IPS DF 4.7 (cell line): Measurements from ENCODE around the gene PLLP.
"Not testable (repeated sequence)": the region's sequence is repeated elsewhere in the genome, so short reads cannot be mapped to it uniquely, and the experiment has no call there.

Experiments
- DNase-seq: peaks from one replicate; pipeline ENCODE4 v3.0.0-alpha.2; 2013; ENCODE audit warnings: low spot score; ENCODE audit errors: extremely low read depth

PLLP gene

DNA sequence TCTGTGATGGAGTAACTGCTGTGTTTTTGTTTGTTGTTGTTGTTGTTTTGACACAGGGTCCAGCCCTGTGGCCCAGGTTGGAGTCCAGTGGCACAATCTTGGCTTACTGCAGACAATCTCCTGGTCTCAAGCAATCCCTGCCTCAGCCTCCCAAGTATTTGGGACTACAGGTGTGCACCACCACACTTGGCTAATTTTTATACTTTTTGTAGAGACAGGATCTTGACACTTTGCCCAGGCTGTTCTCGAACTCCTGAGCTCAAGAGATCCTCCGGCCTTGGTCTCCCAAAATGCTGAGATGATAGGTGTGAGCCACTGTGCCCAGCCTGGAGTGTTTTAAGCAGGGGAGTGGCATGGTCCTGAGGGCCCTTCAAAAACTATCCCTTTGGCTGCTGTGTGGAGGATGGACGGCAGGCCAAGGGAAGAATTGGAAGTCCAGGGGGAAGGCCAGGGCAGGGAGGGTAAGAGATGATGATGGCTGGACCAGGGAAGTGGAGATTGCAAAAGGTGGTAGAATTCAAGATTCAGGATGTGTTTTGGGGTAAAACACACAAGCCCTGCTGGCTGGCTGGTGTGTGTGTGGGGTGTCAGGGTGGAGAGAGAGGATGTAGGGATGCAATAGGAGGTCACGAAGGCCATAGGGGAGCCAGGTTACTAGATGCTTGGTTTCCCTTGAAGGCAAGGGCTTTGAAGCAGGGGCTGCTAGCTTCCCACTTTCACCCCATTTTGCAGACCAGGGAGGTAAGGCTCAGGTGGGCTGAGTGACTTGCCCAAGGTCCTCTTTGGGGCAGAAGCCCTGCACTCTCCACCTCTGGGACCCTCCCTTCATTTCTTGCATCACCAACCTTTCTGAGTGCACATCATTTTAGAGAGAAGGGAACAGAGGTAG is 18.8 kb upstream of the PLLP start:
- DNase-seq: no peak

DNA sequence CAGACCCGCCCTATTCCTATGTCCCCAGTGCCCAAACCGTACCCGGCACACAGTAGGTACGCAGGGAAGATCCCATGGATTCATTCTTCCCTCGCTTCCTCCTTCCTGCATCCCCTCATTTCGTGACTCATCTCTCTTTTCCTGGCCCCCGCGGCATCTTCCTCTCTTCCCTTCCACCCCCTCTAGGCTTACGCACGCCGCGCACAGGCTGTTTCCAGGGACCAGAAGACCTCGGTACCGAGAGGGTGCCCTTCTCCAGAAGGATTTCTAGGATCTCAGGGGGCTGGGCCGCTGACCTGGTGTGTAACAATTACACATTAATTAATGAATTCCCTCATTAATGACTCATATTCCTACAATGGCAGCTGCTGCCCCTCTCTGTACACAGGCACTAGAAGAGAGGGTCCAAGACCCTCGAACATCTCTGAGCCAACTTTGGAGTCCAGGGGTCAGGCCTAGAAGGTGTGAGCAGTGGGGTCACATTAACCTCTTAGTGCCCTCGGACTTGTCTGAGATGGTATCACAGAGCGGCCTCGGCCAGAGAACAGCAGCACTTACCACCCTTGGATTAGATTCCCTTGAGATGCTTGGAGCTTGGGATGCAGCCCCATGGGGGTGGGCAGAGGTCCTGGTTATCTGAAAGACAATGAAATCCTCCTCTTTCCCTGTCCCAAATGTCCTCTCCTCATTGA is 16.8 kb upstream of the PLLP start:
- no peak for DNase-seq

DNA sequence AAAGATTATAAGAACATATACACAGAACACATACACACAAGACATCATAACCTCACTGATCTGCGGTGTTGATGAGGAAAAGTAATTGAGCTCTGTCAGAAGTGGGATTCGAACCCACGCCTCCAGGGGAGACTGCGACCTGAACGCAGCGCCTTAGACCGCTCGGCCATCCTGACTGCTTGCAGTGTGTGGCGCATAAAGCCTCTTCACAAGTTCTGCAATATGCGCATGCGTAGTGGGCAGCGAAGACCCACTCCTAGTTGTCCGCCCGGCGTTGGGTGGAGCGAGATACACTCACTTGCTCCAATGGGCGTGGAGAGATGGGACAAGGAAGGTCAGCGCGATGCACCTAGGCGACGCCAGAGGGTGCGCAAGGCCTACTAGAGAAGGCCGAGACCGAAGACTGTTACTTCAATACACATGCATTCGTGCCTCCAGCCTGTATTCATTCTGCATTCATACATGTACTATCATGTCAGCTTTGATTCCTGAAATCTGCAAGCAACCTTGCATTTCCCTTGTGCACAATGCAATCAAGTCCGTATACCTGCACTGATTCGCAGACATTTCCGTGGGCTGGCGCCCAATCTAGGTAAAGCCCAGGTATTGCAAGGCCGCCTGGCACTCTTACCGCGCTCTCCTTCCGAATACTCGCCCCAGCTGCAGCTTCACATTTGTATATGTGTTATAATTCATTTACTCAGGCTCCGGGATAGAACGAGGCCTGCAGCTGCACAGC is 16.1 kb upstream of the PLLP start:
- DNase-seq: peak; percentile 92

DNA sequence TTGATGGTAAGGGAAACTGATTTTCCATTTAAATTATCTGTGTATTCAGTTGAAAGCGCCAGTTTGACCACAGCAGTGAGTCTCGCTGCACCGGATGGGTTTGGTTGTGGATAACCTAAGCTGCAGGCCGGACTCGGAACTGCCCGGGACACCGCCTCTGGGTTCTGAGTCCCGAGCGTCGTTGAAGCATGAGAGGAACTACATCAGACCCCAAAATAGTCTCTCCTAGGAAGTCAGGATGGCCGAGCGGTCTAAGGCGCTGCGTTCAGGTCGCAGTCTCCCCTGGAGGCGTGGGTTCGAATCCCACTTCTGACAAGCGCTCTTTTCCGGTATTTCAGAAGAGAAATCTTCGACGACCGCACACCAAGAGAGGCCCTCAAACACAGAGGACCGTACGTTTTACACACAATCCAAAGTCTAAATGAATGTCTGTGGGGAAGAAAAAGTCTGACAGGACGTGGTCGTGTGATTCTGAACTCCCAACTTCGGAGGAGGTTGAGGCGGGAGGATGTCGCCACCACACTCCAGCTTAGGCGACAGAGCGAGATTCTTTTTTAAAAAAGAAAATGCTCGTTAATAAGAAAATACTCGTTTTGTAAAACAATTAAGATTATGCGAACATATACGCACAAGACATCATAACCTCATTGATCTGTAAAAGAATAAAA is 15.4 kb upstream of the PLLP start:
- peak; percentile 90 for DNase-seq

DNA sequence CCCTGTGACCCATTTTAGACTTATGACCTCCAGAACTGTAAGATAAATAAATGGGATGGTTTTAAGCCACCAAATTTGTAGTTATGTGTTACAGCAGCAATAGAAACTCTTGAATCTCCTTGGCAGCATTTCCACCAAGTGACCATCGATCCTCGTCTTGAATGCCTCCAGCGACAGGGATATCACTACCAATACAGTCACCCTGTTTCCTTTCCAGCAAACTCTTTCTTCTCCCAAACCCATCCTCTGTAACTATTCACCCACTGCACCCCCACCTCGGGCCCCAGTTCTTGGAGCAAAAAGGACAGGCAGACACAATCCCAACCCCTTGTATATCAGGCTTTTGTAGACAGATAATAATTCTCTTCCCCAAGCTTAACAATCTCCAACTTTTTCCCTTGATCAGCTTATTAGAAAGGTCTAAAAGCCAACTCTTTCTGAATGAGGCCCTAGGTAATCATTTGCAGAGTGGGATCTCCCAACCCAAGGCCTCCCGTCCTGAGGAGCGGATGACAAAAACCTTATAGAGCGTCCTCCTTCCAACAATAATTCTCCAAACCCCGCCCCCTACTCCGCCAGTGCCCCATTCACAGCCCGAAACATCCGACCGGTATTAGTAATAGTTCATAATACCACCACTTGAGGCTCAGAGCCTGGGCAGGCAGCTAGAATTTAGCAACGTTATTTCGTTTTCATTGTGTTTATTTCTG is 14.7 kb upstream of the PLLP start:
- DNase-seq: no peak

DNA sequence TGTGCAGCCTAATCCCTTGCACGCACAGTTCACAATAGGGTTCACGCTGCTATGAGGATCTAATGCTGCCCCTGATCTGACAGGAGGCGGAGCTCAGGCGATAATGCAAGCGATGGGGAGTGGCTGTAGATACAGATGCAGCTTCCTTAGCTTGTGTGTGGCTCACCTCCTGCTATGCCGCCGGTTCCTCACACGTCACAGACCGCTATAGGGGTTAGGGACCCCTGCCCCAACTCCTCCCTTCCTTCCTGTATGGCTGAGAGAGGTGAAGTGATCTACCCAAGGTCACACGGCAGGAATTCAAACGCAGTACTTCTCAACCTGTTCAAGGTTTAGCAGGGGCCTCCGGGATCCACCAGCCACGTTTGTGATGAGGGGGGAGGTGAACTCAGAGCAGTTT is 13.4 kb upstream of the PLLP start:
- DNase-seq: no peak

DNA sequence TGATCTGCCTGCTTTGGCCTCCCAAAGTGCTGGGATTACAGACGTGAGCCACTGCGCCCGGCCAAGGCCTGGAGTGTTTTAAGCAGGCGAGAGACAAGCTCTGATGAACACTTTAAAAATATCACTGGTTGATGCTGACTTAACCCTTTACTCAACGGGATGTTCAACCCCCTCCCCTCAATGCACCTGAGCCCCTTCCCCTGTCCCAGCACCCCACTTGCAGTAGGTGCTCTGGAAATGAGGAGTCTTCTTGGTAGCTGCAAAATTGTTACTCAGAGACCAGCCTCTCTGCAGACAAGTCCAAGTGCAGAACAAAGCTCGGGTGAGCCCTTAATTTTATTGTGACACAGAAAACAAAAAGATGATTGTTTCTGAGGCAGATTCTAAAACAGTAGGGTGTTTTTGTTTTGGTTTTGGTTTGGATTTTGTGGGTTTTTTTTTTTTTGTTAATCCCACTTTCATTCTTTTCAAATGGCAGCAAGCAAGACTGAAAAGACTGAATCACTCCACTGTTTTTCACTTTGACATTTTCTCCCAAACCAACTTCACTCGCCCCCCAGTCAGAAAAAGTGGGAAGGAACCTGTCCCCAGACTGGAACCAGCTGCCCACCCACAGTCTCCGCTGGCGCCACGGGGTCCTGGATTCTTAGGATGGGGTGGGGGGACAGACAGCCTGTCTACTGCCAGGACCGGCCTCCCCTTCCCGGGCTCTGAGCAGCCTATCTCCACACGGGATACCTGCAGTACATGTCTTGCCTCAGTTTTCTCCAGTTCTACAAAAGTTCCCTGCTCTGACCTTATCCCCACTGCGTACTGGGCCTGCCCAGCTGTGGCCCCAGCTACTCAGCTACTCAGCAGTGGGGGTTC is 5.2 kb upstream of the PLLP start:
- no peak for DNase-seq

DNA sequence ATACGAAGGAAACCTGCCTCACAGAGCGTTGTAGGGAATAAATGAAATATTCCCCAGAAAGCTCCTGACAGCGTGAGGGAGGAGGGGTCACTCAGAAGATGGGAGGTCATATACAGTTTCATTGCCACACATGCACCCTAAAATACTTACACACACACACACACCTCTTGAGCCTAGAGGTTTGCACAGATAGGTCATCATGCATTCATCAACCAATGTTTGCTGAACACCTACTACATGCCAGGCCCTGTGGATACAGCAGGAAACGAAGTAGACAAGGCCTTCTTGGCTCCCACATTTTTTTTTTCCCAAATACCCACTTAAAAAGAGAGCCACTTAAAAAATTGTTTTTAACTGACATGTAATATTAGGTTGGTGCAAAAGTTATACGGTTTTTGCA is 907 bp upstream of the PLLP start:
- no peak for DNase-seq

DNA sequence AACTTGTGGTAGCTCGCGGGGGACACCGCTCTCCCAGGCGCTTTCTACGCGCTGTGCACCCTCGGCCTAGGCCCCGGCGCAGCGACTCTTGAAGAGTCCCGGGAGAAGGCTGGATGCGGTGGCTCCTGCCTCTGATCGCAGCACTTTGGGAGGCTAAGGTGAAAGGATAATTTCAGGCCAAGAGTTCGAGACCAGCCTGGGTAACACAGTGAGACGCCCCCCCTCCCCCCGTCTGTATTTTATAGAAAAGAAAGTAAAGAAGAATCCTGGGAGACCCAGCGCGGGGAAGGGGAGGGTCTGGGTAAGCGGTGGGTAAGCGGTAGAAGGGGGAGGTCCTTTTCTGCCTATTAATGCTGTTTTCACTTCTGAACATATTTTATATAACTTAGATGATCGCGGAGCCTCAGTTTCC is 486 bp upstream of the PLLP start:
- DNase-seq: no peak

DNA sequence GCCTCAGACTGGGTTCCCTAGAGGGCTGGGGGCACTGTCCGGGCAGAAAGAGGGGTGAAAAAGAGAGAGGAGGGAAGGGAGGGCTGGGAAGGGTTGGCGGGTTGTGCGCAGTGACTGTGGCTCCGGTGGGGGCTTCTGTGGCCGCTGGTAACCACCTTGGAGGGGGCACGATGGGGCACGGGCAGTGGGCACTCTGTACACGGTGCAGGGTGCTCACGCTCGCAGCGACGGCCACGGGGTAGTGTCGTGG is 588 bp downstream of the PLLP start:
- DNase-seq: no peak

DNA sequence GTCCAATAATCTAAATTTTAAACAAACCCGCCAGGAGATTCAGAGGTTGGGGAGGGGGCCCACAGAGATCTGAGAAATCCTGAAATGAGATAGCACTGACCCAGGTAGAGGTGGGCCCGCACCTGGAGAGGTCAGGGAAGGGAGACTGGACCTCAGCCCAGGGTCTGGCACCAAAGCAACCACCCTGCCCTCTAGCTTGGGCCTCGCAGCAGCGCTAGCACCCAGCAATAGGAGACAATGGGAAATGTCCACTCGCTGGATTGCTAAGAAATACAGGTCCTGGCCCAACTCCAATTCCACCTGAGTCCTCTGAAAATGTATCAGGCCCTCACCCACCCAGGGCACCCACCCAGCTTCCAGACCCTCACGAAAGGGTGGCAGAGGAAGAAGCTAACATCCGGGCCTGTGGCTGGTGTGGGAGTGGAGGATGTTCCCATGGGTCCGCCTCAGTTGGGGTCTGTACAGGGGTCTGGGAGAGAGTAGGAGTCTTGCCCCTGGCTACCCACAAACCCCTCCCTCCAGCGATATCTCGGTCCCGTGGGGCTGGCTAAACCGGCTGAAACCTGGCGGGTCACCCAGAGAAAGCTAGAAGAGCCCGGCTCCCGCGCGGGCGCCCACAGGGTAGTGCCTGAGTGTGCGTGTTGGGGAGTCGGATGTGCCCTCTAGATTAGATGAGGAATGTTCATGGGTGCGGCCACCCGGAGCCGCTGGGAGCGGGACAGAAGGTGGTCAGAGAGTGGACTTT is 1.1 kb downstream of the PLLP start:
- DNase-seq: no peak

DNA sequence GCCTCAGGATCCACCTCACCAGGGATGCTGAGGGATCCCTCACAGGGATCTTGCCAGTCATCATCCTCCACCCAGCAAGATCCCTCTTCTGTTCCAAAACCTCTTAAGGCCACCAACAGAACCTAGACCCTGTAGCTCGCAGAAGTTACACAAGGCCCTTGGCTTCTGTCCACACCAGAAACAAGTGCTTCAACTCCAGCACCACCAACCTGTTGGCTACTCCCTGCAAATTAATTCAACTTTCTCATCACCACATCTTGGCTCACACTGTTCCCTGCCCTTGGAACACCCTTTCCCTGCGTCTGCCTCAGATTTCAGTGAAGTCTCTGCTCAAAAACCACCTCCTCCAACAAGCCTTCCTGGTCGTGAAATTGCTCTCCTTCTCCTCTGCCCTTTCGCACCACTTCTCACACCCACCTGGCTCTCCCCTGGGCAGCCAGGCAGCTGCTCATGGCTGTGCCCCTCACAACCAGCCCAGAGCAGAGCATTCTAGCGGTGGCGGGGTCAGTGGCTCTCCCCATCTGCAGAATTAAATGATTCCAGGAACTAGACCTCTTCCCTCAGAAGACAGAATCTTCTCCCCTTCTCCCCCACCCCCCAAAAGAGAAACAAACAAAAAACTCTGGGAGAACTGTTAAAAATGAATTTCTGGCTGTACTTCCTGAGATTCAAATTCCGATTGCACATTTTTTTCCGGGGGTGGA is 1.8 kb downstream of the PLLP start:
- no peak for DNase-seq

DNA sequence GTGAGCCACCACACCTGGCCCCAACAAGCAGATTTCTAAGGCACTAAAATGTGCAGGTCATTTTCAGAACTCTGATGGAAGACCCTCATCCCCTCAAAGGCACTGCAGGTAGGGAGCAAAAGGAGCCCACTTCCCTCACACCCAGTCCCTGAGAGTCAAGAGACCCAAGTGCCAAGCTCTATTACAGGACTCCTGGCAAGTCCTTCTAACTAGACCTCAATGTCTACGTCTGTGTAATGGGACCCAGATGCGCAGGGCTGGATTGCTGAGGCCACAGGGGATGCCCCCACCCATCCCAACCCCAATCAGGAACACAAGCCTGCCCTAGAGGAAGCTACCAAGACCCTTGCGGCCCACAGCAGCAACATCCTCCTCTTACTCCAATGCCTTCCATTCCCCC is 2.7 kb downstream of the PLLP start:
- no peak for DNase-seq

DNA sequence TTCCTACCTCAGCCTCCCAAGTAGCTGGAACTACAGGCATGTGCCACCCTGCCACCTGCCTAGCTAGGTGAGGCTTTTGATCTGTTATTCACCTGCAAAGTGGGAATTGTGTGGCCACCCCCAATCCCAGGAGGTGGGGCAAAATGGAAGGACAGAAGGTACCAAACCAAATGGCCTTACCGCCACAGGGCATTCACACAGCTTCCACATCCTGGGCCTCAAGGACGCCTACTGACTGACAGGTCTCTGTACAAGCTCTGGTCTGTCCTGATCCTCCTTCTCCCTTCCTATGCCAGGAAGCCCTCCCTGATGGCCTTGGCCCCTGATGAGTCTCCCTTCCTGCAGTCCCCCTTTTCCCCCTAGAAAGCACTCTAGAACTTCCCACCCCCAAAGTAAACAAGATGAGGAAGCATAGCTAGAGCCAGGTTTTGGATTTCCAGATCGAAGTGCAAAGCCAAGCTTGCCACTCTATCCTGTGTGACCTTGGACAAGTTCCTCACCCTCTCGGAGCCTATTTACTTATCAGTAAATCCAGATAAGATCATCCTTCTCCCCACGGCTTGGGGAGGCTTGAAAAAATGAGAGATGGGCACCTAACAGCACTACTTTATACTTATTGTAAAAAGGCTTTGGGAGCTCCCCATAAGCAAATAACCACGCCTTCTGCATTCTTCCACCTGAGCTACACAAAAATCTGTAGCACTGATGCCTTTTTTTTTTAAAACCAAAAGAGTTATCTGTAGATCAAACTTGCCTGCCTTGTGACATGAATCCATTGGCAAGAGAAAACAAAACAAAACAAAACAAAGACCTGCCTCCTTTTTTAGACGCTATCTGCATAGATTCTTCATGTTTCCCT is 4.5 kb downstream of the PLLP start:
- no peak for DNase-seq

DNA sequence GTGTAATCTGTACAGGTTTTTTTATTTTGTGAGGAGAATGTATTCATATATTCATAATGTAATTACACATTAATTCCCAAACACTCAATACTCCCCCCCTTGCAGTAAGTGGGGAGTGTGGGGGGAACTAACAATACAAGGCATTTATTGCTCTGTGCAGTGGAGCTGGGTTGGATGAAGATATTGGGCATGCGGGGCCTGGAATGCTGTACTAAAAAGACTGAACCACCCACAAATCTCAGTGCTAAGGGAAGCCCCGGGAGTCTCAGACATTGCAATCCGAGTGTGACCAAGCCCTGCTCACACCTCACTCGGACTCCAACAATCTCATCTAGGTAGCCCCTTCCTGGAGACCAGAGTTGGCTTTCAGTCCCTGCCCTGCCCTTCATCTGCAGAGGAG is 6.0 kb downstream of the PLLP start:
- DNase-seq: no peak

DNA sequence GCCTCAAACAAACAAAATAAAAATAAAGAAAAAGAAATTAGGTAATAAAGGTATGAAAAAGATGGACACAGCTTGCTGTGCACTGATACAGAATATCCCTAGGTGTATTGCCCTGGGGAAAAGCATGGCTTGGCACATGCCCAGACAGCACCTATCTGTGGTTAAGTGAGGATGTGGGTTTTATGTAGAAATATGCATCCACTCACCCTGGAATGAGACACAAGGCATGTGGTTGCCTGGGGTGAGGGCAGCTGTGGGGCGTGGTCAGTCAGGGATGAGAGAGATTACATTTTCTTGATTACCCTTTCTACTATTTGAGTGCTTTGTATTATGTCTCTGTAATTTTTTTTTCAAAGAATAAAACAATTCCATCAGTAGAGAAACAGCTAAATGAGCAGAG is 6.9 kb downstream of the PLLP start:
- DNase-seq: no peak

DNA sequence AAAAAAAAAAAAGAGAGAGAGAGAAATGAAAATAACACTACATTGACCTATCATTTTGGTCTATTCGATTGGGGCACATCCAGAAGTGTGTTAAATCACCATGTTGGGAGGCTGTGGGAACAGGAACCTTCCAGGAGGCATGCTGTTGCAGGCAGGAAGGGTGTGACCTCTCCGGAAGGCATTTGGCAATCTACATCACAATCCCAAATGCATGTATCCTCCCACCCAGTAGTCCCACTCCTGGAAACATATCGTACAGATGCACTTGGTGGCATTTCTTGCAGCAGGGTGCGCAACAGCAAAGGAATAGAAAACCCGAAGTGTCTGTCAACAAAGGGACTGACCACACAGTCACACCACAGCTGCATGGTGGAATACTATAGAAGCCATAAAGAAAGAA is 7.9 kb downstream of the PLLP start:
- DNase-seq: no peak

DNA sequence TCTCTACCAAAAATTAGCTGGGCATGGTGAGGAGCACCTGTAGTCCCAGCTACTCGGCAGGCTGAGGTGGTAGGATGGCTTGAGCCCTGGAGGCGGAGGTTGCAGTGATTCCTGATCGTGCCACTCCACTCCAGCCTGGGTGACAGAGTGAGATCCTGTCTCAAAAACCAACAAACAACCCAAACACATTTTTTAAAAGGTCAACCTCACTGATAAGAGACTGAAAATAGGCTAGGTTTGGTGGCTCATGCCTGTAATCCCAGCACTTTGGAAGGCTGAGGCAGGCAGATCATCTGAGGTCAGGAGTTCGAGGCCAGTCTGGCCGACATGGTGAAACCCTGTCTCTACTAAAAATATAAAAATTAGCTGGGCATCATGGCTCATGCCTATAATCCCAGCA is 8.5 kb downstream of the PLLP start:
- DNase-seq: not testable (repeated sequence)
